Measurements from ENCODE around the gene SH3RF2. TPM values are rescaled to one million over a fixed set of nuclear protein-coding genes. Genes with fewer than 3 reads are reported as not detected.
"Not testable (repeated sequence)": the region's sequence is repeated elsewhere in the genome, so short reads cannot be mapped to it uniquely, and the experiment has no call there.

Gene SH3RF2
- total RNA-seq, 2 experiments from 2014 or later = not detected

GRCh38 chr5:145981589-145982571 is 45.5 kb downstream of the SH3RF2 start:
- no peak for DNase-seq
- Mint-ChIP-seq H3K4me1 (no peaks in the 10 kb centered on the region), H3K9me3 (no peaks in the 10 kb centered on the region), H3K27ac (no peak overlapping the region), H3K27me3 (peaks cover 2% of the 10 kb centered on the region), H3K36me3 (no peaks in the 10 kb centered on the region), H3K4me3 (no peak overlapping the region)
- ATAC-seq (ENCODE audit: low read depth) = no peak
- POLR2A ChIA-PET = no interaction called here

GRCh38 chr5:145982572-145983318 is 46.4 kb downstream of the SH3RF2 start:
- no peak for ATAC-seq (ENCODE audit: low read depth)
- H3K9me3 Mint-ChIP-seq = no peaks in the 10 kb centered on the region
- no peak for DNase-seq
- no peaks in the 10 kb centered on the region for H3K4me1 Mint-ChIP-seq
- no peaks in the 10 kb centered on the region for H3K36me3 Mint-ChIP-seq
- no peak overlapping the region for H3K27ac Mint-ChIP-seq
- no peak overlapping the region for H3K4me3 Mint-ChIP-seq
- peaks cover 3% of the 10 kb centered on the region for H3K27me3 Mint-ChIP-seq
- POLR2A ChIA-PET = no interaction called here

- no peak overlapping the region for H3K27ac Mint-ChIP-seq
- no peaks in the 10 kb centered on the region for H3K4me1 Mint-ChIP-seq
- H3K27me3 Mint-ChIP-seq = peaks cover 3% of the 10 kb centered on the region
- no peak overlapping the region for H3K4me3 Mint-ChIP-seq
- ATAC-seq (ENCODE audit: low read depth) (no peak), DNase-seq (no peak)
- H3K9me3 Mint-ChIP-seq = no peaks in the 10 kb centered on the region
- POLR2A ChIA-PET = no interaction called here
- no peaks in the 10 kb centered on the region for H3K36me3 Mint-ChIP-seq
Measured at GRCh38 chr5:145983446-145983845, 47.1 kb downstream of the SH3RF2 start.

GRCh38 chr5:145984072-145984471 is 47.7 kb downstream of the SH3RF2 start:
- POLR2A ChIA-PET = no interaction called here
- ATAC-seq (ENCODE audit: low read depth) (no peak), DNase-seq (no peak)
- no peak overlapping the region for H3K4me3 Mint-ChIP-seq
- no peak overlapping the region for H3K27ac Mint-ChIP-seq
- H3K4me1 Mint-ChIP-seq = no peaks in the 10 kb centered on the region
- no peaks in the 10 kb centered on the region for H3K36me3 Mint-ChIP-seq
- H3K27me3 Mint-ChIP-seq = peaks cover 3% of the 10 kb centered on the region
- no peaks in the 10 kb centered on the region for H3K9me3 Mint-ChIP-seq

GRCh38 chr5:145987856-145988255 is 51.5 kb downstream of the SH3RF2 start:
- Mint-ChIP-seq H3K36me3 (no peaks in the 10 kb centered on the region), H3K27ac (no peak overlapping the region), H3K27me3 (peaks cover 3% of the 10 kb centered on the region), H3K4me1 (no peaks in the 10 kb centered on the region), H3K4me3 (no peak overlapping the region), H3K9me3 (no peaks in the 10 kb centered on the region)
- no peak for DNase-seq
- ATAC-seq (ENCODE audit: low read depth) = no peak
- POLR2A ChIA-PET = no interaction called here

GRCh38 chr5:145988993-145989392 is 52.6 kb downstream of the SH3RF2 start:
- POLR2A ChIA-PET = no interaction called here
- ATAC-seq (ENCODE audit: low read depth) = no peak
- no peaks in the 10 kb centered on the region for H3K9me3 Mint-ChIP-seq
- H3K4me3 Mint-ChIP-seq = no peak overlapping the region
- no peak for DNase-seq
- no peak overlapping the region for H3K27ac Mint-ChIP-seq
- H3K27me3 Mint-ChIP-seq = peaks cover 3% of the 10 kb centered on the region
- H3K36me3 Mint-ChIP-seq = no peaks in the 10 kb centered on the region
- H3K4me1 Mint-ChIP-seq = no peaks in the 10 kb centered on the region

GRCh38 chr5:145989428-145989827 is 53.0 kb downstream of the SH3RF2 start:
- H3K4me1 Mint-ChIP-seq = no peaks in the 10 kb centered on the region
- DNase-seq (no peak), ATAC-seq (ENCODE audit: low read depth) (no peak)
- H3K27ac Mint-ChIP-seq = no peak overlapping the region
- H3K27me3 Mint-ChIP-seq = peaks cover 3% of the 10 kb centered on the region
- no peaks in the 10 kb centered on the region for H3K36me3 Mint-ChIP-seq
- no peaks in the 10 kb centered on the region for H3K9me3 Mint-ChIP-seq
- H3K4me3 Mint-ChIP-seq = no peak overlapping the region
- POLR2A ChIA-PET = no interaction called here

- ATAC-seq (ENCODE audit: low read depth) (no peak), DNase-seq (no peak)
- peaks cover 3% of the 10 kb centered on the region for H3K27me3 Mint-ChIP-seq
- no peaks in the 10 kb centered on the region for H3K36me3 Mint-ChIP-seq
- no peak overlapping the region for H3K4me3 Mint-ChIP-seq
- H3K4me1 Mint-ChIP-seq = no peaks in the 10 kb centered on the region
- H3K27ac Mint-ChIP-seq = no peak overlapping the region
- no peaks in the 10 kb centered on the region for H3K9me3 Mint-ChIP-seq
- POLR2A ChIA-PET = no interaction called here
Measured at GRCh38 chr5:145990170-145990569, 53.8 kb downstream of the SH3RF2 start.

GRCh38 chr5:145991044-145991575 is 54.7 kb downstream of the SH3RF2 start:
- no peak for ATAC-seq (ENCODE audit: low read depth)
- H3K27me3 Mint-ChIP-seq = peaks cover 3% of the 10 kb centered on the region

GRCh38 chr5:145993538-145993937 is 57.2 kb downstream of the SH3RF2 start:
- POLR2A ChIA-PET; ATAC-seq (ENCODE audit: low read depth); H3K4me3 Mint-ChIP-seq; H3K27me3 Mint-ChIP-seq; DNase-seq; H3K9me3 Mint-ChIP-seq; H3K4me1 Mint-ChIP-seq; H3K36me3 Mint-ChIP-seq; H3K27ac Mint-ChIP-seq: not testable (repeated sequence)

More at GRCh38 chr5:145991044-145991575, 54.7 kb downstream of the SH3RF2 start:
- Mint-ChIP-seq H3K4me1 (no peaks in the 10 kb centered on the region), H3K27ac (no peak overlapping the region), H3K9me3 (no peaks in the 10 kb centered on the region), H3K4me3 (no peak overlapping the region), H3K36me3 (no peaks in the 10 kb centered on the region)
- POLR2A ChIA-PET = no interaction called here
- DNase-seq = no peak

GRCh38 chr5:145996135-145996534 is 59.8 kb downstream of the SH3RF2 start:
- H3K27me3 Mint-ChIP-seq = no peaks in the 10 kb centered on the region
- no peaks in the 10 kb centered on the region for H3K4me1 Mint-ChIP-seq
- no peak for DNase-seq
- ATAC-seq (ENCODE audit: low read depth) = no peak
- H3K9me3 Mint-ChIP-seq = no peaks in the 10 kb centered on the region
- no peak overlapping the region for H3K4me3 Mint-ChIP-seq
- POLR2A ChIA-PET = no interaction called here
- H3K27ac Mint-ChIP-seq = no peak overlapping the region
- H3K36me3 Mint-ChIP-seq = no peaks in the 10 kb centered on the region

GRCh38 chr5:145999208-145999607 is 62.8 kb downstream of the SH3RF2 start:
- H3K36me3 Mint-ChIP-seq = no peaks in the 10 kb centered on the region
- no peak overlapping the region for H3K27ac Mint-ChIP-seq
- no peaks in the 10 kb centered on the region for H3K9me3 Mint-ChIP-seq
- DNase-seq (no peak), ATAC-seq (ENCODE audit: low read depth) (no peak)
- H3K27me3 Mint-ChIP-seq = peaks cover 7% of the 10 kb centered on the region
- no peak overlapping the region for H3K4me3 Mint-ChIP-seq
- POLR2A ChIA-PET = no interaction called here
- no peaks in the 10 kb centered on the region for H3K4me1 Mint-ChIP-seq

- Mint-ChIP-seq H3K4me1 (no peaks in the 10 kb centered on the region), H3K36me3 (no peaks in the 10 kb centered on the region), H3K4me3 (no peak overlapping the region), H3K9me3 (no peaks in the 10 kb centered on the region), H3K27me3 (peaks cover 7% of the 10 kb centered on the region), H3K27ac (no peak overlapping the region)
- no peak for DNase-seq
- POLR2A ChIA-PET = no interaction called here
- no peak for ATAC-seq (ENCODE audit: low read depth)
Measured at GRCh38 chr5:146000072-146000471, 63.7 kb downstream of the SH3RF2 start.

Data from activated naive CD8-positive, alpha-beta T cell treated with anti-CD3 and anti-CD28 coated beads, Interleukin-2, amount 10 ng/mL, durations not matched to agents 7 days and 5 days (primary cell).